HG02840 (cell line): ENCODE data around the gene KRT13.

Experiments used
- ATAC-seq: cut with Tn5 transposase; IDR thresholded peaks from one replicate; pipeline ENCODE4 v1.9.1; 2021; ENCODE audit warnings: mild to moderate bottlenecking, moderate library complexity, moderate number of reproducible peaks; ENCODE audit not compliant: unreplicated experiment, low FRiP score

KRT13 gene

DNA sequence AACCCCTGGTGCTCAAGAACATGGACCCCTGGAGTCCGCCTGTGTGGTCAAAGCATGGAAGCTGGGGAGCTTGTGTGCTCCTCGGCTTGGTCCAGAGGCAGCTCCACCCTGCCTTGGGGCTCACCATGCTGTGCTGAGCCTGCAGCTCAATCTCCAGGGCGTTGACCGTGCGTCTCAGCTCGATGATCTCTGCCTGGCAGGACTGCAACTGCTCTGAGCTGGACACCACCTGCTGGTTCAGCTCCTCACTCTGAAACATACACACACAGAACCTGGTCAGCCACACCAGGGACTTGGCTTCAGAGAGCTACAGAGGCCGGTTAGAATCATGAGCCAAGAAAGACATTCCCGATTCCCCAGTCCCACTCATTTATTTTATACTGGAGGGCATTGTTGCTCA is 27.2 kb downstream of the KRT13 start:
- no peak for ATAC-seq

GRCh38 chr17:41476866-41477815 is 28.3 kb downstream of the KRT13 start:
- ATAC-seq = no peak

GRCh38 chr17:41475421-41475820 is 30.0 kb downstream of the KRT13 start:
- no peak for ATAC-seq

DNA sequence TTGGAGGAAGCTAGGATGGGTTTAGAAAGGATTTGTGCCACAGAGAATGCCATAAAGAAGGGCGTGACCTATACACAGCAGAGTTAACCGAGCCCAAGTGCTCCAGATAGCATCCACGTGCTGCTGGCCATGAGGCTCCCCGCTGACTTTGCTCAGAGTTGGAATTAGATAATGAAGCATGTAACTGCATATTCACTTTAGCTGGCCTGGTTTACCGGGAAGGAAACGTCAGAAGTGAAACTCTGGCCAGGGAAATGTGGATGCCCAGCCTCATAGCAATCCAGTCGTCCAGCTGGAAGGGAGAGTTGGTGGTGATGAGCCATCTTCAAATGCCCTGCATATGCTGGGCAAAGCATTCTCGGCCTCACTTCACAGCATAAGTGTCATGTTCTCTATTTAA is 30.5 kb downstream of the KRT13 start:
- no peak for ATAC-seq

DNA sequence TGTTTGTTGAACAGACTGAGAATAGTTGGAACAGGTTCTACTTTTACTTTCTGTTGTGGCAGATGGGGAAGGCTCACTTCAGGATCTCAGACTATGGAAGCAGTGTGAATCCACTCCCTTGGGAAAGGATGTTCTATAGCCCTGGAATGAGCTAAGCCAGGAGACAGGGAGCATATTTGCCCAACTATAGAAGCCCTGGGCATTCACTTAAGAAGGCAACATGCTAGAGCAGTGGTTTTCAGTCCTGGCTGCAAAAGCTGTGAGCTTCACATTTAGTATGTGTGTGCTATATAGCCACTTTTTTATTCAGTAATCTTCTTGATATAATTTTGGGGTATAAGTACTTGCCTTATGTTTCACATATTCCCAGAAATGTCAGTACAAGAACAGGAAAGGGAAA is 37.1 kb downstream of the KRT13 start:
- no peak for ATAC-seq

GRCh38 chr17:41467561-41467960 is 37.9 kb downstream of the KRT13 start:
- no peak for ATAC-seq

GRCh38 chr17:41466988-41467387 is 38.4 kb downstream of the KRT13 start, which contains the start of gene KRT32:
Gene KRT32, minus strand, starts transcription at chr17:41467386. Its CDS starts 61 bp downstream, at chr17:41467325.
- ATAC-seq = no peak

GRCh38 chr17:41464682-41465081 is 40.7 kb downstream of the KRT13 start:
- no peak for ATAC-seq

DNA sequence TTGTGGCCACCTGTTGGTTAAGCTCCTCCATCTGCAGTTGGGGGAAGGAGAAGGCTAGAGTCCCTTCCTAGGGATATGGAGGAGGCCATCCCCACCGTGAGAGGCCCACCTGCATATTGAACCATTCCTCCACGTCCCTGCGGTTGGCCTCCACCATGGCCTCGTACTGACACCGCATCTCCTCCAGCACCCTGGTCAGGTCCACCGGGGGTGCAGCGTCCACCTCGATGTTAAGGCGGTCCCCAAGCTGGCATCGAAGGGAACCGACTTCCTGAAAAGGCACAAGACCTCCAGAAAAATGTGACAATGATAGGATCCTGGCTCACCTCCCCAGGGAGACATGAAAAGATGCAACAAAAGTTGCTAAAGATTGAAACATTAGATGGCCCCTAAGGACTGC is 41.2 kb downstream of the KRT13 start:
- no peak for ATAC-seq

DNA sequence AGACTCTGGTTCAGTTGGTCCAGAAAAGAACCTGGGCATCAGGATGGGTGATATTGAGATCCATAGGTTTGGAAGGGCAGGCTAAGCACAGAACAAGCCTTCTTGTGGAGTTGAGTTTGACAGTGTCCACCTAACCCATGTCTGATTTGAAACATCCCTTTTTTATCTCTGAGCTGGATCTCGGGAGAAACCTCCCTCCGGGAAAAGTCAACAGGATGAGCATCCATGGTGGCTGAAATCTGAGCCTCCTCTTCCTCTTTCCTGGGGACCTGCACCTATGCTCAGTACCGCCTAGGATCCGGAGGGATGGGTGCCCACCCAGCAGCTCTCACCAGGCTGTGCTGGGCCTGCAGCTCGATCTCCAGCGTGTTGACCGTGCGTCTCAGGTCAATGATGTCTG is 41.7 kb downstream of the KRT13 start:
- ATAC-seq = no peak

DNA sequence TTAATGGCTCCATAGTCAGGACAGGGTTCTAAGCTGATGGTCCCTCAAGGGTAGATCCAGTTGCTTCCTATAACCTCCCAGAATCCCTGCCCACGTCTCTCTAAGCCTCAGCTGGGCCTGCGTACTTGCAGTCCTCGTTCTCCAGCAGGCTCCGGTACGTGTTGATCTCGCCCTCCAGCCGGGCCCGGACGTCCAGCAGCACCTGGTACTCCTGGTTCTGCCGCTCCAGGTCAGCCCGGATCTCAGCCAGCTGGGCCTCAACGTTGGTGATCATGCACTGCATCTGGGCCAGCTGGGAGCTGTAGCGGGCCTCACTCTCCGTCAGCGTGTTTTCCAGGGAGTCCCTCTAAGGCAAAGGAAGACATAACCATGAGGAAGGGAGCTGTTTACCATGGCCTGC is 42.7 kb downstream of the KRT13 start:
- no peak for ATAC-seq

DNA sequence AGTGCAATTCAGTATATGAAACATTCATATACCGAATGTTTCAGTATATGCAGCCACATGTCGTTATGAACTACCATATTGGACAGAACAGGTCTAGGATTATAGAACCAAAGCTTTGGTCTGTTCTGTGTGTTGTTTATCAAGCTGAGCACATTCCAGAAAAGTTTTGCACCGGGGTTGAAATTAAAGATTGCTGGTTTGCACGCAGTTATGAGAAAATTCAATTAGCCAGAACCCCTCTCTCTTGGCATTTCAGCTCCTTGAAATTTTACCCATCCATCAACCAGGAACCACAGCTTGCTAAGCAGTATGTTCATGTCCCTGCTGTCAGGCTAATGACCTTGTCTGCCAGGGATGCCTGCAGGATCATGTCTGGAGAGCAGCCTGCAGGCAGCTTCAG is 47.7 kb downstream of the KRT13 start:
- no peak for ATAC-seq

DNA sequence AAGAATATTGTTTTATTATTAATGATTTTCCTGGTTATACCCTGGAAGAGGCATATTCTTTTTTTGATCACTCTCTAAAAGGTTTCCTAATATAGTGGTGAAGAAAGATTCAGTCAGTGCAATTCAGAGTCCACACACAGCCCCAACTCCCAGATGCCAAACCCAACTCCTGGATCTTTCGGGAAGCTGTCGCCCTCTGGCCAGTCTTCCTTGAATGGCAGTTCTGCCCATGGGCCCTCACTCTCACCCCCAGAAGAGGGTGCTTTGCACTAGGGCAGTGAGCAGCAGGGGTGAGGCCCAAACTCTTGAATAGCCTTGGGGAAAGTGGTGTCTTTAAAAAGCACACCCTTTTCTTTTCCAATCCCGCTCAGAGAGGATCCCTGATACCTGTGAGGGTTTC is 49.2 kb downstream of the KRT13 start:
- ATAC-seq = no peak

- ATAC-seq = no peak
Measured at GRCh38 chr17:41455236-41455635, 50.2 kb downstream of the KRT13 start.

DNA sequence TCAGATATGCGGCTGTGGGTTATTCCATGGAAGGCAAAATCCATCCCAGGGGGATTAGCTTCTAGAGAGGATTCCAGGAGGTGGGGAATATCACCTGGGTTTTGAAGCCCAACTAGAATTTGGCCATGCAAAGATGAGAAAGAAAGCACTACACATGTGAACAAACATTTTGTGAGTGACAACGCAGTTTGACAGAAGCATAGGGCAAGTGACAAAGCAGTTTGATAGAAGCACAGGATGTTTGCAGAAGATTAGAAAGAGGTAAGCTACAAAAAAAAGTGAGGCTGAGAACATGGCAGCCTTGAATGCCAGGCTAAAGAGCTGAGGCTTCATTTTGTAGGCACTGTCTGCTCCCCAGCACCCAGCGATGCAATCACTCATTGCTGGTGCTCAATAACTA is 52.3 kb downstream of the KRT13 start:
- no peak for ATAC-seq

GRCh38 chr17:41452281-41452680 is 53.1 kb downstream of the KRT13 start:
- ATAC-seq = no peak

DNA sequence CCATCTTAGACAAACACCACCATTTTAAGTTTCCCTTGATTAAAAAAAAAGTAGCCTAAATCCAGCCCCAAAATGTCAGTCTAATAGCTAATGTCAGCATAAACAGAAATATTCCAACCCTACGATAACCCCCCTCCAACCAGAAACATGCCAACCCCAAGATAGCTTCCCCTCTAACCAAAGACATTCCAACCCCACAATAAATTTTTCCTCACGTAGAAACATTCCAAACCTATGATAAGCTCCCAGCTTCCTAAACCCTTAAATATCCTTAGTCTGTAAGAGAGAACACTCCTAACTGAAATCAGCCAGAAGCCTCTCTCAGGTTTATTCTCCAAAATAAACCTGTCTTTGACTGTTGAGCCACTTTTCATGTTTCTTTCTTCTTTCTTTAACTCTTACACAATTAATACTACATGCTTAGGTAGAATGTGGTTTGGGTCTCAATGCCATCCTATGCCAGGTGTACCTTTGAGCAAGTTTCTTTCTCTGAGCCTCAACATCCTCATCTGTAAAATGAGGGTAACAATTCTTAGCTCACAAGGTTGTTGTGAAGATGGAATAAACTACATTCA is 54.2 kb downstream of the KRT13 start:
- ATAC-seq = no peak
